ENCODE results near the gene OARD1. TPM values are rescaled to one million over a fixed set of nuclear protein-coding genes. Genes with fewer than 3 reads are reported as not detected.

OARD1 gene
- total and polyA plus RNA-seq, 4 donors = 22.2 to 27.0 (median 24.3) TPM

GRCh38 chr6:41036601-41037000 is 35.6 kb downstream of the OARD1 start:
- H3K9me3 ChIP-seq (ENCODE audit: control insufficient read depth in 4 of 4, insufficient read depth in 3 of 4, low read length in 3 of 4) = no peaks in the 10 kb centered on the region
- WGBS, 2 donors = 61 to 90% methylated on average over 2 of the region's 2 CpGs
- H3K4me1 ChIP-seq (ENCODE audit: control insufficient read depth in 5 of 5, insufficient read depth in 5 of 5, low read length in 5 of 5) = peaks cover 0 to 7% (median 0%) of the 10 kb centered on the region in 5 donors
- H3K9ac ChIP-seq (ENCODE audit: insufficient read depth in 1 of 2, low read length in 2 of 2) = no peak overlapping the region
- H3K27ac ChIP-seq (ENCODE audit: low read depth in 1 of 2, low read length in 1 of 2) = no peak overlapping the region
- no peak overlapping the region for H3K4me3 ChIP-seq
- no peak for TF ChIP-seq CTCF (IDR thresholded peaks at IDR 0.05; ENCODE audit: control extremely low read depth, extremely low read depth)
- H3K36me3 ChIP-seq (ENCODE audit: control insufficient read depth in 4 of 4, insufficient read depth in 4 of 4, low read length in 4 of 4) = no peaks in the 10 kb centered on the region
- no peak for ATAC-seq (ENCODE audit: insufficient read depth, low FRiP score)
- DNase-seq = no peak
- H3K27me3 ChIP-seq (ENCODE audit: control insufficient read depth in 3 of 3, insufficient read depth in 3 of 3, low read length in 2 of 3) = no peaks in the 10 kb centered on the region

- H3K9ac ChIP-seq (ENCODE audit: insufficient read depth in 1 of 2, low read length in 2 of 2) = no peak overlapping the region
- ATAC-seq (ENCODE audit: insufficient read depth, low FRiP score) = no peak
- no peak for DNase-seq
Measured at GRCh38 chr6:41036186-41036585, 36.0 kb downstream of the OARD1 start.

GRCh38 chr6:41033776-41034175 is 38.4 kb downstream of the OARD1 start:
- no peak overlapping the region for H3K9ac ChIP-seq (ENCODE audit: insufficient read depth in 1 of 2, low read length in 2 of 2)
- H3K4me1 ChIP-seq (ENCODE audit: control insufficient read depth in 5 of 5, insufficient read depth in 5 of 5, low read length in 5 of 5) = peaks cover 0 to 4% (median under 1%) of the 10 kb centered on the region in 5 donors
- H3K9me3 ChIP-seq (ENCODE audit: control insufficient read depth in 4 of 4, insufficient read depth in 3 of 4, low read length in 3 of 4) = no peaks in the 10 kb centered on the region
- WGBS, 2 donors = 93 to 95% methylated on average over 13 of the region's 13 CpGs
- DNase-seq (no peak), ATAC-seq (ENCODE audit: insufficient read depth, low FRiP score) (no peak)
- TF ChIP-seq CTCF (IDR thresholded peaks at IDR 0.05; ENCODE audit: control extremely low read depth, extremely low read depth) = no peak
- H3K36me3 ChIP-seq (ENCODE audit: control insufficient read depth in 4 of 4, insufficient read depth in 4 of 4, low read length in 4 of 4) = no peaks in the 10 kb centered on the region
- no peak overlapping the region for H3K27ac ChIP-seq (ENCODE audit: low read depth in 1 of 2, low read length in 1 of 2)
- H3K27me3 ChIP-seq (ENCODE audit: control insufficient read depth in 3 of 3, insufficient read depth in 3 of 3, low read length in 2 of 3) = no peaks in the 10 kb centered on the region
- no peak overlapping the region for H3K4me3 ChIP-seq

More at GRCh38 chr6:41036186-41036585, 36.0 kb downstream of the OARD1 start:
- no peaks in the 10 kb centered on the region for H3K9me3 ChIP-seq (ENCODE audit: control insufficient read depth in 4 of 4, insufficient read depth in 3 of 4, low read length in 3 of 4)
- no peak for TF ChIP-seq CTCF (IDR thresholded peaks at IDR 0.05; ENCODE audit: control extremely low read depth, extremely low read depth)
- no peak overlapping the region for H3K4me3 ChIP-seq
- H3K27ac ChIP-seq (ENCODE audit: low read depth in 1 of 2, low read length in 1 of 2) = no peak overlapping the region
- H3K36me3 ChIP-seq (ENCODE audit: control insufficient read depth in 4 of 4, insufficient read depth in 4 of 4, low read length in 4 of 4) = no peaks in the 10 kb centered on the region
- no peaks in the 10 kb centered on the region for H3K27me3 ChIP-seq (ENCODE audit: control insufficient read depth in 3 of 3, insufficient read depth in 3 of 3, low read length in 2 of 3)
- H3K4me1 ChIP-seq (ENCODE audit: control insufficient read depth in 5 of 5, insufficient read depth in 5 of 5, low read length in 5 of 5) = peaks cover 0 to 7% (median 0%) of the 10 kb centered on the region in 5 donors
- WGBS, 2 donors = 65 to 85% methylated on average over 3 of the region's 3 CpGs

- Histone ChIP-seq H3K36me3 (ENCODE audit: control insufficient read depth in 4 of 4, insufficient read depth in 4 of 4, low read length in 4 of 4) (no peaks in the 10 kb centered on the region), H3K27ac (ENCODE audit: low read depth in 1 of 2, low read length in 1 of 2) (no peak overlapping the region), H3K9ac (ENCODE audit: insufficient read depth in 1 of 2, low read length in 2 of 2) (no peak overlapping the region), H3K27me3 (ENCODE audit: control insufficient read depth in 3 of 3, insufficient read depth in 3 of 3, low read length in 2 of 3) (no peaks in the 10 kb centered on the region), H3K4me1 (ENCODE audit: control insufficient read depth in 5 of 5, insufficient read depth in 5 of 5, low read length in 5 of 5) (peaks cover 0 to 12% (median 4%) of the 10 kb centered on the region in 5 donors), H3K9me3 (ENCODE audit: control insufficient read depth in 4 of 4, insufficient read depth in 3 of 4, low read length in 3 of 4) (no peaks in the 10 kb centered on the region), H3K4me3 (no peak overlapping the region)
- 96 to 97% methylated on average over 15 of the region's 15 CpGs for WGBS, 2 donors
- DNase-seq (no peak), ATAC-seq (ENCODE audit: insufficient read depth, low FRiP score) (no peak)
- no peak for TF ChIP-seq CTCF (IDR thresholded peaks at IDR 0.05; ENCODE audit: control extremely low read depth, extremely low read depth)
Measured at GRCh38 chr6:41032830-41033229, 39.3 kb downstream of the OARD1 start.
